Tibial nerve (tissue), 4 donors: ENCODE measurements around the gene TAF8. TPM values are rescaled to one million over a fixed set of nuclear protein-coding genes. Genes with fewer than 3 reads are reported as not detected.

ENCODE experiments used
- DNase-seq, 2 donors: peaks; one replicate each; pipeline ENCODE4 v3.0.0-alpha.2; 2019; ENCODE audit warnings: low spot score in 2 of 2
- H3K27ac ChIP-seq, 4 donors: fragments of 200-600 bp; sonication (generic) in 3 of 4; one replicate each; pipeline ENCODE4 v1.5.1; 2017 to 2019; ENCODE audit warnings: mild to moderate bottlenecking in 1 of 4
- H3K27me3 ChIP-seq, 2 donors: fragments of 200-600 bp; sonication (generic) in 1 of 2; one replicate each; pipeline versions ENCODE4 v1.5.1 to v1.6.0; 2017 to 2019
- H3K36me3 ChIP-seq, 3 donors: fragments of 200-600 bp; sonication (generic); one replicate each; pipeline ENCODE4 v1.5.1; 2018 to 2019
- H3K4me1 ChIP-seq, 4 donors: fragments of 200-600 bp; sonication (generic) in 3 of 4; one replicate each; pipeline ENCODE4 v1.5.1; 2017 to 2019
- H3K4me3 ChIP-seq, 4 donors: fragments of 200-600 bp; sonication (generic) in 3 of 4; one replicate each; pipeline ENCODE4 v1.5.1; 2017 to 2019; ENCODE audit warnings: mild to moderate bottlenecking in 1 of 4, moderate library complexity in 1 of 4
- H3K9me3 ChIP-seq, 4 donors: fragments of 200-600 bp; sonication (generic) in 3 of 4; one replicate each; pipeline ENCODE4 v1.5.1; 2017 to 2019
- EP300 ChIP-seq, 2 donors: sonication (generic); formaldehyde crosslinking; IDR thresholded peaks; one replicate each; pipeline ENCODE4 v1.6.1; 2017; ENCODE audit warnings: antibody characterized with exemption in 2 of 2, mild to moderate bottlenecking in 1 of 2
- POLR2A ChIP-seq, 2 donors: fragments of 450-650 bp; IDR thresholded peaks; one replicate each; pipeline ENCODE4 v1.6.1; 2017; ENCODE audit warnings: antibody characterized with exemption in 2 of 2, mild to moderate bottlenecking in 2 of 2, moderate library complexity in 2 of 2
- WGBS, 2 donors: methylation state at CpG; one replicate each; pipeline ENCODE4 v1.1.5; 2018; 5-methylcytosine and 5-hydroxymethylcytosine counted together
- total RNA-seq, 4 donors: library from RNA; depleted of rRNA; stranded (reverse); fragments of >200 nt; gene quantifications; one replicate each; pipeline ENCODE4 v1.1.0, GENCODE V29; 2016
- TF ChIP-seq, protein P1 (sequence below), 5 experiments: fragments of 200-600 bp in 3 of 5; fragments of 450-650 bp in 2 of 5; sonication (generic) in 3 of 5; IDR thresholded peaks; one replicate each; pipeline ENCODE4 v1.5.1; 2016 to 2019; ENCODE audit warnings: antibody characterized with exemption in 5 of 5, mild to moderate bottlenecking in 3 of 5, moderate library complexity in 2 of 5

The TAF8 gene
- total RNA-seq, 4 donors from 2014 or later = 10.7 to 27.6 (median 20.9) TPM

DNA sequence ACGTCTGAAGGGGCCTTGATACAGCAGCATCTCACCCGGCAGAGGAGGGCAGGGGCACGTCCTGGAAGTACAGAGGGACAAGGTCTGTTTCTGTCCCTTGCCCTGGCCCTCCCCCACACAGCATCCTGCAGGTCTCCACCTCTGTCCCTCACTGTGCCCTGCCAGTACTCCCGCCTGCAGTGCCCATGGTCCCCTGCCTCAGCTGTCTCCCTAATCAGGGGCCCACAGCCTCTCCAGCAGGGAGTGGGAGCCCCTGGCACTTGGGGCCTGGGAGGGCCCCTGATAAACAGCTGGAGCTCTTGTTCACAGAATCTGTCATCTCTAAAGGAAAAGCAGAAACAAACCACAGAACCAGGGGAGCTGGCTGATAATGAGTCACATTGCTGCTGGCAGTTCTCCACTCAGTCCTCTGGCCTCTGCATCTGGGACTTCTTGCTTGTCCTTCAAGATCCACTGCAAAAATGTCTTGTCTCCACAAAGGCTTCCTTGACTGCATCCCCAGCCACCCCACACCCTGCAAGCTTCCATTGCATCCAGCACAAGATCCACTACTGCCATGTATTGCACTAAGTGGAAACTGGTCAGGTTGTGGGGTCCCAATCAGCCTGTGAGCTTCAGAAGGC, 33.2 kb upstream of the TAF8 start:
- Histone ChIP-seq H3K9me3 (no peaks in the 10 kb centered on the region), H3K27ac (peak overlapping the region in 3 of 4 donors; percentile 14 to 54 (median 34)), H3K36me3 (no peaks in the 10 kb centered on the region), H3K4me3 (no peak overlapping the region), H3K4me1 (peaks cover 0 to 21% (median 8%) of the 10 kb centered on the region in 4 donors), H3K27me3 (no peaks in the 10 kb centered on the region)
- TF ChIP-seq POLR2A (IDR thresholded peaks at IDR 0.05) = no peak
- TF ChIP-seq, protein P1, sequence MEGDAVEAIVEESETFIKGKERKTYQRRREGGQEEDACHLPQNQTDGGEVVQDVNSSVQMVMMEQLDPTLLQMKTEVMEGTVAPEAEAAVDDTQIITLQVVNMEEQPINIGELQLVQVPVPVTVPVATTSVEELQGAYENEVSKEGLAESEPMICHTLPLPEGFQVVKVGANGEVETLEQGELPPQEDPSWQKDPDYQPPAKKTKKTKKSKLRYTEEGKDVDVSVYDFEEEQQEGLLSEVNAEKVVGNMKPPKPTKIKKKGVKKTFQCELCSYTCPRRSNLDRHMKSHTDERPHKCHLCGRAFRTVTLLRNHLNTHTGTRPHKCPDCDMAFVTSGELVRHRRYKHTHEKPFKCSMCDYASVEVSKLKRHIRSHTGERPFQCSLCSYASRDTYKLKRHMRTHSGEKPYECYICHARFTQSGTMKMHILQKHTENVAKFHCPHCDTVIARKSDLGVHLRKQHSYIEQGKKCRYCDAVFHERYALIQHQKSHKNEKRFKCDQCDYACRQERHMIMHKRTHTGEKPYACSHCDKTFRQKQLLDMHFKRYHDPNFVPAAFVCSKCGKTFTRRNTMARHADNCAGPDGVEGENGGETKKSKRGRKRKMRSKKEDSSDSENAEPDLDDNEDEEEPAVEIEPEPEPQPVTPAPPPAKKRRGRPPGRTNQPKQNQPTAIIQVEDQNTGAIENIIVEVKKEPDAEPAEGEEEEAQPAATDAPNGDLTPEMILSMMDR (IDR thresholded peaks at IDR 0.05) = no peak
- no peak for TF ChIP-seq EP300 (IDR thresholded peaks at IDR 0.05)
- no peak for DNase-seq
- 37 to 60% methylated on average over 4 of the region's 4 CpGs for WGBS, 2 donors

DNA sequence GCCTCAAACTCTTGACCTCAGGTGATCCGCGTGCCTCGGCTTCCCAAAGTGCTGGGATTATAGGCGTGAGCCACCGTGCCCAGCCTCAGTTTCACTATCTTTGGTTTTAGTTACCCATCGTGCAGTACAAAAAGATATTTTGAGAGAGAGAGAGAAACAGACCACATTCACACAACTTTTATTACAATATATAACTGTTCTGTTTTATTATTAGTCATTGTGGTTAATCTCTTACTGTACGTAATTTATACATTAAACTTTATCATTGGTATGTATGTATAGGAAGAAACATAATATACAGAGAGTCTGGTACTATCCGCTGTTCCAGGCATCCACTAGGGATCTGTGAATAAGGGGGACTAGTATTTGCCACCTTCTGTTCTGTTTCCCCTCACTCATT, 29.4 kb upstream of the TAF8 start:
- no peak for DNase-seq
- 93 to 94% methylated on average over 8 of the region's 8 CpGs for WGBS, 2 donors
- Histone ChIP-seq H3K9me3 (no peaks in the 10 kb centered on the region), H3K27me3 (no peaks in the 10 kb centered on the region), H3K4me1 (peaks cover 0 to 29% (median 17%) of the 10 kb centered on the region in 4 donors), H3K36me3 (peaks cover 0 to 8% (median 0%) of the 10 kb centered on the region in 3 donors), H3K27ac (no peak overlapping the region), H3K4me3 (no peak overlapping the region)
- TF ChIP-seq, protein P1 (IDR thresholded peaks at IDR 0.05) = no peak
- TF ChIP-seq POLR2A (IDR thresholded peaks at IDR 0.05) (no peak), EP300 (IDR thresholded peaks at IDR 0.05) (no peak)

DNA sequence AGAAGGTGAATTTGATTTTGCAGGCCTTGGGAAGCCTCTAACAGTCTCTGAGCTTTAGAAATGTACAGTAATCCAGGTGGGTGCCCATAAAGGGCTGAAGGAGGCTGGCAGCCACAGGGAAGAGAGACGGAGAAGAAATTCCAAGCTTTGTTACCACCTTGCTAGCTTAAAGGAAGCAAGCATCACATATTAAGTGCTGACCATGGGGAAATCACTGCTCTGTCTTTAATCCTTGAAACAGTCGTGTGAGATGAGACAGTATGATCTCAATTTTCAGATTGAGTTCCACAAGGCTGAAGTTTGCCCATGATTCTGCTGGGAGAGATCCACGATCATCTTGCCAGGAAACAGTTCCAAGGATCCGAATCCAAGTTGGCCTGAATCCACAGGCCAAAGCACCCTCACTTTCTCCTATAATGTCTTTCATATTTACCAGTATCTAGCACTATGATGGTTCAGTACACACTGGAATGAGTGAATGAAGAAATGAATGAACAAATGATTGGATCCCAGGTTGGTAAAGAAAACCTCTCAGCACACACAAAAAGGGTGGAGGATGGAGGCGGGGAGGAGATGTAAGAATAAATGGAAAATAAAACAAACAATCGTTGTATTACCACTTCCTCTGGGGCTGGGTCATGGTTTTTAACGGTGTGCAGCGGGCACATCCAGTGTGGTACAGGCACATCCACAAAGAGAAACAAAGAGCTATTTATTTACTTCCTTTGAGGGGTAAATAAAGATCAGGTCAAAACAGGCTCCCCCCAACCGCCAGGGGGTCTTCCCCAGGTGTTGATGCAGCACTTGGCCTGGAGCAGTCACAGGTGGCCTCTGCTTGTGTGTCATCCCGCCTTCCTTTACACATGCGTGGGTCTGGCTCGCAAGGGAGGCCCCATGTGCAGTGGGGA, 28.2 kb upstream of the TAF8 start:
- WGBS, 2 donors = 40 to 60% methylated on average over 12 of the region's 12 CpGs
- no peaks in the 10 kb centered on the region for H3K27me3 ChIP-seq
- TF ChIP-seq POLR2A (IDR thresholded peaks at IDR 0.05) (no peak), EP300 (IDR thresholded peaks at IDR 0.05) (no peak)
- TF ChIP-seq, protein P1 (IDR thresholded peaks at IDR 0.05) = no peak

DNA sequence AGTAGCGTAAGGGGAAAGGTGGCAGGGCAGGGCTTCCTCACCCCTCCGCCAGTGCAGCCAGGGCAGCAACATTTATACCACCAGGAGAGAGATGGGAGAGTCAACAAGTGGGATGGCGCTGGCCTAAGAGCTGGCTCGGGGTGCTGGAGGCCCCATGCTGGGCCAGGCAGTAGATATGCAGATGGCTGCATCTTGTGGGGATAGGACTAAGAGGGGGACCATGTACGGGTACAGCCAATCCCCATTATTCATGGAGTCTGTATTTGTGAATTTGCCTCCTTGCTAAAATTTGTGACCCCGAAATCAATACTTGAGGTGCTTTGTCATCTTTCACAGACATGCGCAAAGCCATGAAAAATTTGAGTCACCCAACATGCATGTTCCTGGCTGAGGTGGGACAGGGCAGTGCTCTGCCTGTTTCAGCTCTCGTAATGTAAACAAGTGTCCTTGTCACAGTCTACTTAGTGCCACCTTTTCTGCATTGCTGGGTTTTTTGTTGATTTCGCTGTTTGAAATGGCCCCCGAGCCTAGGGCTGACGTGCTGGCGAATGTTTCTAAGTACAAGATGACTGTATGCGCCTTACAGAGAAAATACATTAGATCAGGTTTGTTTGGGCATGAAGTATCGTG, 27.5 kb upstream of the TAF8 start:
- Histone ChIP-seq H3K27ac (peak overlapping the region in 2 of 4 donors; percentile 4 to 51), H3K36me3 (peaks cover 0 to 11% (median 0%) of the 10 kb centered on the region in 3 donors), H3K27me3 (no peaks in the 10 kb centered on the region), H3K9me3 (no peaks in the 10 kb centered on the region), H3K4me3 (no peak overlapping the region), H3K4me1 (peaks cover 0 to 27% (median 16%) of the 10 kb centered on the region in 4 donors)
- WGBS, 2 donors = 89 to 93% methylated on average over 13 to 14 of the region's 14 CpGs
- TF ChIP-seq POLR2A (IDR thresholded peaks at IDR 0.05) = no peak
- TF ChIP-seq, protein P1 (IDR thresholded peaks at IDR 0.05) = no peak
- TF ChIP-seq EP300 (IDR thresholded peaks at IDR 0.05) = no peak
- no peak for DNase-seq

More for the DNA sequence above, 28.2 kb upstream of the TAF8 start:
- Histone ChIP-seq H3K4me3 (no peak overlapping the region), H3K27ac (peak overlapping the region in 2 of 4 donors; percentile 4 to 51), H3K4me1 (peaks cover 0 to 29% (median 17%) of the 10 kb centered on the region in 4 donors), H3K36me3 (peaks cover 0 to 8% (median 0%) of the 10 kb centered on the region in 3 donors), H3K9me3 (no peaks in the 10 kb centered on the region)
- no peak for DNase-seq
